Amygdala (tissue), 56 donors: Measurements from ENCODE around the gene OR4D11.
"Not testable (repeated sequence)": the region's sequence is repeated elsewhere in the genome, so short reads cannot be mapped to it uniquely, and the experiment has no call there.

Source experiments
- DNase-seq, 56 donors: peaks; one replicate each; lab custom pipeline; 2025; lab: John Stamatoyannopoulos, UW

OR4D11 gene

GRCh38 chr11:59503276-59503675 lies at the start of gene OR4D11:
Gene OR4D11 (plus strand): TSS chr11:59503576. CDS start chr11:59503576, 0 bp downstream.
- DNase-seq: no peak

DNA sequence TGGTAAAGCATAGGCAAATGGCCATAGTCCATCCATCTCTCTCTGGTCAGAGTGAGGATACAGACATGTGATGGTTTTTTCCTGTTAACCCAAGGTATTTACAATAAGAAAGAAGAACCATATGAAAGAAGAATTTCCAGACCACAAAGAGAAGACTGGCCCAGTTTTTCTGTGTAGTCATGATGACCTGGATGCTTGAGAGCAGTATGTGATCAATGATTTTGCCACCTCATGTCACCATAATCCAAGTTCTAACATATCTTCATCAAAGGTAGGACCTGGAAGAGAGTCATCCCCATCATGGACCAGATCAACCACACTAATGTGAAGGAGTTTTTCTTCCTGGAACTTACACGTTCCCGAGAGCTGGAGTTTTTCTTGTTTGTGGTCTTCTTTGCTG lies 46.7 kb upstream of the OR4D11 start, which contains the start of gene OR4D6:
Gene OR4D6, plus strand, starts transcription at position 301 of the 400 bp plus-strand sequence. Its CDS starts 0 bp downstream, at position 301.
- DNase-seq: no peak

DNA sequence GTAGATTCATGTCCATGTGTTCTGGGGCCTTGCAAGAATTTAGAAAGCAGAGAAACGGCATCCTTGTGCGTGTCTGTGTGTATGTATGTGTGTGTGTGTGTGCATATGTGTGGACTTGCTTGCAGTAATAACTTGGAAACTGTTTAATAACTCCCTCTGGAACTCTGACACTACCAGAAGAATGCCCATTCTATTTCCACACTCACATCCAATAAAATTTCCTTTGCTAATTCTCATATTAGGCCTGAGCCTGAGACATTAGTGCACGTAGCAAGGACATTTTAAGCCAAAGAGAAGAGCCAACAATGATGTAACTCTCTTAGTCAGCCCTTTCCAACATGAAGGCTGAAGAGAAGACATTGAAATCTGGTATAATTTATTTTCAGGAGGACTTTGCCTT lies 43.5 kb upstream of the OR4D11 start:
- DNase-seq: no peak

DNA sequence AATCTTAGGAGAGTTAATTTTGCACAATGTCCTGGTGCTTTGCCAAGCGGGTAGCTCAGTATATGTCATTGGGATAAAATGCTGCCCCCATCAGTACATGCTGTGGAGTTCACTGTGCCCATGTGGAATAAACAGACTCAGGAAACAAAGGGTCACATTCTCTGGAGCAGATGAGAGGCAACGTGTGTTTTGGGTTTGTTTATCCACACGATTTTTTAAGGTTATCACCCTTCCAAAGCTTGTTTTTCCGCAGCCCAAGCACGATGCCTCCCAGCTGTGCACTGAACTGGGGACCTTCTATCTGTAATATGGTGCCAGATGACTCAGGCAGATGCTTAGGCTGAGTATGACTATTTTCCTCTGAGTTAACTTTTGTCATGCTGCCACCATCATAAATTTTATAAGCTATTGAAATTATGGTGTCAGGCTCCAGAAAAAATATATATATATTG lies 40.2 kb upstream of the OR4D11 start:
- DNase-seq: no peak

DNA sequence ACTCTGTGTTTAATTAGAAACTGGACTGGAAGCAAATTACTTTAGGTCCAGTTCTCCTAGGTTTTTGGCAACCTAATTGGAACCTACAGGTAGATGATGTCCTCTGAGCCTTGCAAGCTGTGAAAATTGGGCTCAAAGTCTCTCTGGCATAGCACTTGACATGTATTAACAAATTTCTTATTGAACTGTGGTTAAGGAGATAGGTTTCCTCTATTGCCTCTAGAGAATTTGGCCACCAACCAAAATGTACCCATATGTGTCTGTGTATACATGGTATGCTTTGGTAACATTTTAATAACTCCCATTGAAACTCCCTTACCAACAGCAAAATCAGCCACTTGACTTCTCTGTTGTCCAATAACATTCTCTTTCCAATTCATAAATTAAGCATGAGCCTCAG lies 30.4 kb upstream of the OR4D11 start, which contains the start of gene OR4D10:
Gene OR4D10, plus strand, starts transcription at position 301 of the 400 bp plus-strand sequence. CDS start 4,115 bp downstream, outside the sequence.
- no peak for DNase-seq

GRCh38 chr11:59475176-59475575 lies 28.2 kb upstream of the OR4D11 start:
- no peak for DNase-seq

DNA sequence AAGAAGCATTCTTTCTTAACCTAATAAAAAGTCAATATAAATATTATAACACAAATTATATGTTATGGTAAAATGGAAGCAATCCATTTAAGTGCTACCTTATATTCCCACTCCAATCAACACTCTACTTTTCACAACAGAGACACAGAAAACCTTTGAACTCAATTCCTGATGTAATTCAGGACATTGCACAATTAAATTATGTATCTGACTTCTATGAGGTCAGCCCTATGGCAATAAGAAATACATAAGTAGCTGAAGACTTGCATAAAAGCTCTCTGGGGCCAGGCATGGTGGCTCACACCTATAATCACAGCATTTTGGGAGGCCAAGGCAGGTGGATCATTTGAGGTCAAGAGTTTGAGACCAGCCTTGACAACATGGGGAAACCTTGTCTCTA lies 23.5 kb upstream of the OR4D11 start:
- no peak for DNase-seq

DNA sequence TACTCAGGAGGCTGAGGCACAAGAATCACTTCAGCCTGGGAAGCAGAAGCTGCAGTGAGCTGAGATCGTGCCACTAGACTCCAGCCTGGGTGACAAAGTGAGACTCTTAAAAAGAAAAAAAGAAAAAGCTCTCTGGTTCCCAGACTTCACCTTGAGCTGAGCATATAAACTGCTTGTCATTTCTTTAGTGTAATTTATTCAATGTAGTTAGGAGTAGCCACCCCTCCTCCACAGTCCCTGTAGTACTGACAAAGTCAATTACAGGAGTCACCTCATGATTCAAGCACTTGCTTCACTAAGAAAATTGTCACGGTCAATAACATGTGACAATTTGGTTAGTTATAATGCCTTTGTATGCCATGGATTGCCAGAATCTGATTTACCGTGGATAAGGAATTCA lies 23.0 kb upstream of the OR4D11 start:
- DNase-seq: no peak

DNA sequence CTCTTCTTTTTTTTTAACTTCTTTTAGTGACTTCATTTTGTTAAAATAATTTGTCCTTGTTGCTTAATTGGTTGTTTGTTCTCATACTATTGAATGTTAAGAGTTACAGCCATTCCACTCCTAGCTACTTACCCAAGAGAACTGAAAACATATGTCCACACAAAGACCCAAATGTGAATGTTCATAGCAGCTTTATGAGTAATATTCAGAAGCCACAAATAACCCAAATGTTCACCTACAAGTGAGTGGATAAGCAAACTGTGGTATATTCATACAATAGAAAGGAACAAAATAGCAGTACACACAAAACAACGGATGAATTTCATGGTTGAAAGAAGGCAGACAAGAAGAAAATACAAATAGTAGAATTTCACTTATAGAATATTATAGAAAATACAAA lies 1.4 kb upstream of the OR4D11 start:
- no peak for DNase-seq

- DNase-seq: no peak
These were observed 7.7 kb downstream of the OR4D11 start, which contains the start of gene OR4D9 for GRCh38 chr11:59510941-59511589. Gene OR4D9 (plus strand): TSS chr11:59511539. CDS start chr11:59514913, 3,374 bp downstream.

DNA sequence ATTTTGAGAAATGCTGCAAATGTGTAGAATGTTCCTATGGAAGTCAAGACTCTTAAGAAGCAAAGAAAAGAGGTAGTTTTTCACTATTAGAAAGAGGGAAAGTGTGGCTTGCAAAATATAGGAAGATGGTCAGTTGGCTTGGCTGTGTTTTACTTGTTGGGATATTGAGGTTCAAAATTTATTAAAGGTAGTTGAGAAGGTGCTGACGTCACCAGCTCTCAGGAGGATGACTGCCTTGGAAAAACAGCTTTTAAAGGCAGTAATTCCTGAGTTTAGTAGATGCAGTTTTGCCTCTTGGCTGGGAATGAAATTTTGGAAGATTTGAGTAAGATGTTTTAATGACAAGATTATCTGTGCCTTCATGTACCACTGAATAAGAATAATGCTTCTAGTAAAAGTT lies 8.3 kb downstream of the OR4D11 start:
- no peak for DNase-seq

- DNase-seq: not testable (repeated sequence)
These were observed 16.8 kb downstream of the OR4D11 start for GRCh38 chr11:59520139-59520538.

GRCh38 chr11:59520741-59521140 lies 17.4 kb downstream of the OR4D11 start:
- no peak for DNase-seq

GRCh38 chr11:59523541-59523940 lies 20.2 kb downstream of the OR4D11 start:
- DNase-seq: no peak

DNA sequence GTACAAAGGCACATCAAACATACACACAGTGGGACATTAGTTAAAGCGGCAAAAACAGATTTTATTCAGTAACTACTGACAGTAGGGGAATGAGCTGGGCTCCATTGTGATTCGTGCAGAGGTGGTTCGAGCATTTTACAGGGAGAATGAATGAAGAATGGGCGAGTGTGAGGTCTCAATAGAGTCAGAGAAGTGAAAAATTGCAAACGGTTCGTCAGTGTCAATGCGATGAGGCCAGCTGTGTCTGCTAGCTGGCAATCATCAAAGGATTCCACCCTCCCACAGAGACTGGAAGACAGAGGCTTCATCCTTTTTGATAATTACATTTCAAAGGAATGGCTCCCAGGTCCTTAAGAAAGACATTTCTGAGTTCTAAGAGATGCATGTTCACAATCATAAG lies 25.3 kb downstream of the OR4D11 start:
- no peak for DNase-seq

- no peak for DNase-seq
These were observed 29.2 kb downstream of the OR4D11 start for GRCh38 chr11:59532620-59533019.

DNA sequence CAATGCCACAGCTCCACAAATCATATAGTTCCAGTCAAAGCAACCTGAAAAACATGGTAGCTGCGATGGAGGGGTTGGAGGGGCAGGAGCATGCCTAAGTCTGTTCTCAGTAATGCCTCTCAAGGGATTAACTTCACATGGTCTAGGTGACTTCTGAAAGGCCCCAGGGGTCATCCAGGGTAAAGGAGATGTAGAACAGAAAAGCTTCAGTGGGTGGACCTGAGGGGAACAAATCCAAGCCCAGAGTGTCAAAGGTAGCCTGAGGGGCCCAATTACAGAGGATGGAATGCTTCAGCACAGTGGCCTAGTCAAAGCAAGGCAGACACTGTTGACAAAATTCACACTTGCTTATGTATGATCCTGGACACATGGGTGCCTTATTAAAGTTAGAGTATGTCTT lies 31.3 kb downstream of the OR4D11 start:
- no peak for DNase-seq

GRCh38 chr11:59542142-59542810 lies 38.9 kb downstream of the OR4D11 start:
- DNase-seq: no peak

GRCh38 chr11:59543713-59544112 lies 40.3 kb downstream of the OR4D11 start:
- not testable (repeated sequence) for DNase-seq

- no peak for DNase-seq
These were observed 41.4 kb downstream of the OR4D11 start for GRCh38 chr11:59544869-59545178.

GRCh38 chr11:59545179-59546020 lies 42.0 kb downstream of the OR4D11 start:
- DNase-seq: no peak
